Mammary epithelial cell (primary cell): ENCODE measurements around the gene SH3BGRL3.

Source experiments
- EZH2 ChIP-seq: IDR thresholded peaks from 2 replicates; pipeline ENCODE4 v1.6.1; 2012; ENCODE audit warnings: low read length, inconsistent platforms, borderline replicate concordance
- TF ChIP-seq, protein P1 (sequence below), 2 donors: IDR thresholded peaks in 1 of 2; conservative IDR thresholded peaks in 1 of 2; 2 replicates each; pipeline ENCODE4 v1.5.1; 2011 to 2012; ENCODE audit warnings: inconsistent platforms in 2 of 2, low read length in 2 of 2, mild to moderate bottlenecking in 2 of 2, control low read depth in 1 of 2, low read depth in 1 of 2; ENCODE audit not compliant: insufficient read depth in 1 of 2; ENCODE audit errors: extremely low read depth in 1 of 2

DNA sequence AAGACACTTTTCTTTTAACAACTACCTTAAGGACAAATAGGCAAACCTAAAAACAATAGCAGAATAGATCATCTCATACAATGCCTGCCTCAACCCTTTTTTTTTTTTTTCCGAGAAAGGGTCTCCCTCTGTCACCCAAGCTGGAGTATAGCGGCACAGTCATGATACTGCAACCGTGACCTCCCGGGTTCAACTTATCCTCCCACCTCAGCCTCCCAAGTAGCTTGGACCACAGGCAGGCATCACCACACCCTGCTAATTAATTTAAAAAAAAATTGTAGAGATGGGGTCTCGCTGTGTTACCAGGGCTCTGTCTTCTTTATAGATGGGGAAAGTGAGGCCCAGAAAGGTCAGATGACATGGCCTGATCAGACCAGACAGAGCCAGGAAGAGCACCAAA lies 7.9 kb downstream of the SH3BGRL3 start:
- TF ChIP-seq, protein P1, sequence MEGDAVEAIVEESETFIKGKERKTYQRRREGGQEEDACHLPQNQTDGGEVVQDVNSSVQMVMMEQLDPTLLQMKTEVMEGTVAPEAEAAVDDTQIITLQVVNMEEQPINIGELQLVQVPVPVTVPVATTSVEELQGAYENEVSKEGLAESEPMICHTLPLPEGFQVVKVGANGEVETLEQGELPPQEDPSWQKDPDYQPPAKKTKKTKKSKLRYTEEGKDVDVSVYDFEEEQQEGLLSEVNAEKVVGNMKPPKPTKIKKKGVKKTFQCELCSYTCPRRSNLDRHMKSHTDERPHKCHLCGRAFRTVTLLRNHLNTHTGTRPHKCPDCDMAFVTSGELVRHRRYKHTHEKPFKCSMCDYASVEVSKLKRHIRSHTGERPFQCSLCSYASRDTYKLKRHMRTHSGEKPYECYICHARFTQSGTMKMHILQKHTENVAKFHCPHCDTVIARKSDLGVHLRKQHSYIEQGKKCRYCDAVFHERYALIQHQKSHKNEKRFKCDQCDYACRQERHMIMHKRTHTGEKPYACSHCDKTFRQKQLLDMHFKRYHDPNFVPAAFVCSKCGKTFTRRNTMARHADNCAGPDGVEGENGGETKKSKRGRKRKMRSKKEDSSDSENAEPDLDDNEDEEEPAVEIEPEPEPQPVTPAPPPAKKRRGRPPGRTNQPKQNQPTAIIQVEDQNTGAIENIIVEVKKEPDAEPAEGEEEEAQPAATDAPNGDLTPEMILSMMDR (conservative IDR thresholded peaks at IDR 0.05 in 1 of 2, IDR thresholded peaks at IDR 0.05 in 1 of 2; ENCODE audit: extremely low read depth in 1 of 2, insufficient read depth in 1 of 2, low read depth in 1 of 2, low read length in 2 of 2): no peak
- TF ChIP-seq EZH2: no peak
